Stimulated activated CD8-positive, alpha-beta memory T cell treated with anti-CD3 and anti-CD28 coated beads, Interleukin-15, amount 100 ng/mL, for 1 hour (primary cell): ENCODE data around the gene NPDC1.

Experiments
- DNase-seq: peaks from one replicate; pipeline ENCODE4 v3.0.0-alpha.2; 2020; ENCODE audit warnings: low read depth

NPDC1 gene

DNA sequence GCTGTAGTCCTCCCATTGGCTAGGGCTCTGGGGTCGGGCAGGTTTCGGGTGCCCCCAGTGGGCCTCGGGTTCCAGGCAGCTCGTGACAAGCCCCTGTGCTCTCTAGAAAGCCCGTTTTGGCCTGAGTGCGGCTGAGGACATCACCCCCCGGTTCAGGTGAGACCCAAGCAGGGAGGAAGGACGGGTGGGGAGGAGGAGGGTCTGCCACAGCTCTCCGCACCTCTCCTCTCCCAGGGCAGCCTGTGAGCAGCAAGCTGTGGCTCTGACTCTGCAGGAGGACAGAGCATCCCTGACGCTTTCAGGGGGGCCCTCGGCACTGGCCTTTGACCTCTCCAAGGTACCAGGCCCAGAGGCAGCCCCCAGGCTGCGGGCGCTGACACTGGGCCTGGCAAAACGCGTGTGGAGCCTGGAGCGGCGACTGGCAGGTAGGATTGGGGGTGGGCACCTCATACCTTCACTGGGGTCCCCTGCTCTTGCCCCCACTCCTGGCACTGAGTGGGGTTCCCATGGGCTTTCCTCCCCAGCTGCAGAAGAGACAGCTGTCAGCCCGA is 53.1 kb downstream of the NPDC1 start:
- DNase-seq: no peak

DNA sequence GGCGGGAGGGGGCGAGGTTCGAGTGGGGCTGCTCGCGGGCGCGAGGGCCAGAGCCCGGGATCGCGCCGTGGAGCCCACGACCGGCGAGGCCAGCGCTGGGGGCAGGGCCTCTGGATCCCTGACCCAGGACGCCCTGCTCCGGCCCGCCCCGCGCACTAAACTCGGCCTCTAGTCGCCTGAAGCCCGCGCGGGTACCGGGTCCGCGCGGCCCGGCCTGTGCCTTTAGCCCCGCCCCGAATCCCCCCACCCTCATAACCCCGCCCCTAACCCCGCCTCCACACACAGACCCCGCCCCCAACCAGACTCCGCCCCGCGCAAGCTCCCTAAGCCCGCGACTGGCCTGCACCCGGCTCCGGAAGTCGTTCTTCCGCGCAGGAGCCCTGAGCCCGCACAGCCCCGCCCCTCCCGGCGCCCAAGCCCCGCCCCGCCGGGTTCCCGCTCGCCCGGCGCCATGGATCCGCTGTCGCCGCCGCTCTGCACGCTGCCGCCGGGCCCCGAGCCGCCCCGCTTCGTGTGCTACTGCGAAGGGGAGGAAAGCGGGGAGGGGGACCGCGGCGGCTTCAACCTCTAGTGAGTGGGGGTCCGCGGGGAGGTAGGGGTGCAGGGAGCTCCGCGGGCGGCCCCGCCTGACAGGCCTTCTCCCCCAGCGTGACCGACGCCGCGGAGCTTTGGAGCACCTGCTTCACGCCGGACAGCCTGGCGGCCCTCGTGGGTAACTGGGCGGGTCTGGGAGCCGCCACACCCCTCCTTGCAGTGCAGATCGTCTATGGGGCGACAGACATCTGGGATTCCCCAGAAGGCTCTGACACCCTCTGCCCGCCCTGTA is 53.8 kb downstream of the NPDC1 start, which contains the start of gene PAXX:
TSS of gene PAXX (plus strand) at position 430 of the 826 bp plus-strand sequence. CDS start at position 452, 22 bp downstream.
- peak; percentile 86 for DNase-seq

DNA sequence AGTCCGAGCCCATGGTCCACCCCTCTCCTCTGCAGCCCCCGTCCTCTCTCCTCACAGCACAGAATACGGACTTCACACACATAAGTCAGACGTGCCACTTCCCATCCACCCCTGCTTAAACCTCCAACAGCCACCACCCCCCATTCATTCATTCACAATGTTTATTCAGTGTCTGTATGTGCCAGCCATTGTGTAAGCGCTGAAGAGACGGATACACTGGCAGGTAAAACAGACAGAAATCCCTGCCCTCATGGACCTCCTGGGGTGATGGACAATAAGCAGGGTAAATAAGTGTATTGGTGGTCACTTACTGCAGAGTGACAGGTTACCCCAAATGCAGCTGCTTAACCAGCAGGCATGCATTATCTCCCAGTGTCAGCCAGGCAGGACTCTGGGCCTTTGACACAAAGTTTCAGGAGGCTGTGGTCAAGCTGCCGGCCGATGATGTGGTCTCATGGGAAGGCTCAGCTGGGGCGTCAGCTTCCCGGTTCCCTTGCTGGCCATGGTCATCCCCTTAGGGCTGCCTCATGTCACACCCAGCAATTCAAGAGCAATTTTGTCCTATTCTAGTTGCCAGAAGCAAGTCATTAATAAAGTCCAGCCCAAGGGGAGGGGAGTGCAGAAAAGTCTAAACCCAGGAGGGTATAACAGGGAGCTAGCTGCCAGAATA is 55.6 kb downstream of the NPDC1 start:
- DNase-seq: no peak
